PC-3 (cell line): ENCODE results near the gene ZNF84. TPM values are rescaled to one million over a fixed set of nuclear protein-coding genes. Genes with fewer than 3 reads are reported as not detected.

Experiments
- ATAC-seq: fragments of 200-7000 bp; cut with Tn5 transposase; 2 replicates; pipeline ENCODE4 v1.9.1; 2020; ENCODE audit warnings: mild to moderate bottlenecking, moderate library complexity
- BruUV-seq: library from RNA; stranded (reverse); fragments of 400-500 nt; replicated peaks from 2 replicates; lab custom pipeline; 2021; lab: Mats Ljungman, UMichigan
- CTCF ChIA-PET: fragments of 300-600 bp; sonication (Branson Sonifier 250); formaldehyde crosslinking; loops from one replicate; lab custom pipeline; 2022; ENCODE audit warnings: antibody characterized with exemption; lab: Charles Lee
- POLR2A ChIA-PET: fragments of 300-600 bp; sonication (Branson Sonifier 250); formaldehyde crosslinking; loops from one replicate; lab custom pipeline; 2022; ENCODE audit warnings: antibody characterized with exemption; ENCODE audit not compliant: unreplicated experiment; lab: Charles Lee
- DNase-seq: peaks from one replicate; pipeline ENCODE4 v3.0.0-alpha.2; 2015
- H2AFZ ChIP-seq: fragments of 300-600 bp; sonication (generic); 2 replicates; pipeline ENCODE4 v1.6.0; 2016; ENCODE audit warnings: antibody characterized with exemption, low read length
- H3F3A ChIP-seq: fragments of 300-600 bp; sonication (generic); one replicate; pipeline ENCODE4 v1.6.0; 2017; ENCODE audit warnings: antibody characterized with exemption, low read length, control low read depth, mild to moderate bottlenecking; ENCODE audit not compliant: unreplicated experiment
- H3K27ac ChIP-seq: fragments of 300-600 bp; sonication (generic); 2 replicates; pipeline ENCODE4 v1.5.1; 2016; ENCODE audit warnings: mild to moderate bottlenecking, low read length
- H3K27me3 ChIP-seq: fragments of 300-600 bp; sonication (generic); 2 replicates; pipeline ENCODE4 v1.6.1; 2016; ENCODE audit warnings: low read length, mixed read lengths
- H3K36me3 ChIP-seq: fragments of 300-600 bp; sonication (generic); 2 replicates; pipeline ENCODE4 v1.6.1; 2016; ENCODE audit warnings: low read depth, mixed run types, low read length, mixed read lengths
- H3K4me1 ChIP-seq: fragments of 300-600 bp; sonication (generic); 2 replicates; pipeline ENCODE4 v1.5.1; 2016; ENCODE audit warnings: low read length; ENCODE audit not compliant: insufficient read depth
- H3K4me2 ChIP-seq: fragments of 300-600 bp; sonication (generic); 2 replicates; pipeline ENCODE4 v1.6.0; 2016; ENCODE audit warnings: low read length
- H3K4me3 ChIP-seq: fragments of 300-600 bp; sonication (generic); 2 replicates; pipeline ENCODE4 v1.5.1; 2016; ENCODE audit warnings: mild to moderate bottlenecking, low read length, mixed read lengths
- H3K79me2 ChIP-seq: fragments of 300-600 bp; sonication (generic); 2 replicates; pipeline ENCODE4 v1.6.1; 2017; ENCODE audit warnings: low read length, mixed read lengths
- H3K9ac ChIP-seq: fragments of 300-600 bp; sonication (generic); 2 replicates; pipeline ENCODE4 v1.6.0; 2016; ENCODE audit warnings: mild to moderate bottlenecking, low read length
- H3K9me2 ChIP-seq: fragments of 300-600 bp; sonication (generic); replicated peaks from 2 replicates; pipeline ENCODE4 v1.6.1; 2016; ENCODE audit warnings: mixed run types, low read length, mixed read lengths
- H3K9me3 ChIP-seq: fragments of 300-600 bp; sonication (generic); 2 replicates; pipeline ENCODE4 v1.6.1; 2016; ENCODE audit warnings: low read length, mixed read lengths
- H4K20me1 ChIP-seq: fragments of 300-600 bp; sonication (generic); 2 replicates; pipeline ENCODE4 v1.6.1; 2016; ENCODE audit warnings: low read length, mixed read lengths
- CTCF ChIP-seq: fragments of 300-600 bp; sonication (generic); conservative IDR thresholded peaks from 2 replicates; pipeline ENCODE4 v1.5.1; 2017; ENCODE audit warnings: antibody characterized with exemption, low read depth, mild to moderate bottlenecking, low read length
- EZH2 ChIP-seq: fragments of 300-600 bp; sonication (generic); IDR thresholded peaks from one replicate; pipeline ENCODE4 v1.6.1; 2017; ENCODE audit warnings: antibody characterized with exemption, mild to moderate bottlenecking, low read length; ENCODE audit not compliant: unreplicated experiment
- EZH2phosphoT487 ChIP-seq: fragments of 300-600 bp; sonication (generic); IDR thresholded peaks from 2 replicates; pipeline ENCODE4 v1.6.1; 2018; ENCODE audit warnings: mild to moderate bottlenecking, antibody characterized with exemption, low read length, borderline replicate concordance
- intact Hi-C: fragments of 100-400 bp; cut with micrococcal nuclease; formaldehyde crosslinking; loops from 2 replicates; pipeline ENCODE4 v1.9.0; 2023
- total RNA-seq: library from RNA; depleted of rRNA; stranded (reverse); fragments of >200 nt; gene quantifications from 2 replicates; pipeline ENCODE4 v1.2.3, GENCODE V29; 2014

ZNF84 gene
- total RNA-seq, 1 experiment from 2014 or later, result 3.2 TPM

GRCh38 chr12:133010657-133011297 lies 26.5 kb upstream of the ZNF84 start:
- CTCF ChIA-PET, result no interaction called here
- Histone ChIP-seq H3K36me3 (peaks cover 88% of the 10 kb centered on the region), H3K4me3 (no peak overlapping the region; the same call in 1 of the 2 replicates)

GRCh38 chr12:133023566-133023965 lies 13.7 kb upstream of the ZNF84 start:
- no peaks in the 10 kb centered on the region for H4K20me1 ChIP-seq
- H2AFZ ChIP-seq, result no peak overlapping the region
- ChIA-PET CTCF (no interaction called here), POLR2A (no interaction called here)
- no peaks in the 10 kb centered on the region for H3K9me2 ChIP-seq
- H3K36me3 ChIP-seq, result peaks cover 10% of the 10 kb centered on the region; the same call in 1 of the 2 replicates
- no peaks in the 10 kb centered on the region for H3K79me2 ChIP-seq
- no peaks in the 10 kb centered on the region for H3K4me1 ChIP-seq
- no peak overlapping the region for H3K4me3 ChIP-seq
- H3K4me2 ChIP-seq, result no peak overlapping the region
- no peaks in the 10 kb centered on the region for H3K9me3 ChIP-seq
- intact Hi-C loops, result no loop called here
- TF ChIP-seq CTCF, result no peak
- H3K27me3 ChIP-seq, result no peaks in the 10 kb centered on the region
- ATAC-seq (no peak), DNase-seq (peak; percentile 13)
- BruUV-seq, result no TSS peak
- no peaks in the 10 kb centered on the region for H3F3A ChIP-seq
- H3K9ac ChIP-seq, result no peak overlapping the region
- H3K27ac ChIP-seq, result no peak overlapping the region

More at GRCh38 chr12:133010657-133011297, 26.5 kb upstream of the ZNF84 start:
- Histone ChIP-seq H3K27ac (no peak overlapping the region), H3K9ac (no peak overlapping the region), H4K20me1 (no peaks in the 10 kb centered on the region), H3K4me2 (no peak overlapping the region), H2AFZ (no peak overlapping the region), H3K79me2 (0 out of 2 replicates have a peak, but pooled peaks cover 4% of the 10 kb centered on the region), H3K4me1 (no peaks in the 10 kb centered on the region), H3K9me3 (peaks cover 48% of the 10 kb centered on the region), H3F3A (no peaks in the 10 kb centered on the region), H3K9me2 (no peaks in the 10 kb centered on the region), H3K27me3 (no peaks in the 10 kb centered on the region)
- ATAC-seq (no peak), DNase-seq (no peak)
- BruUV-seq, result no TSS peak
- POLR2A ChIA-PET, result no interaction called here
- intact Hi-C loops, result no loop called here
- TF ChIP-seq EZH2 (no peak), CTCF (no peak), EZH2phosphoT487 (no peak)

- ChIA-PET CTCF (no interaction called here), POLR2A (no interaction called here)
- H3K9me3 ChIP-seq, result 0 out of 2 replicates have a peak, but pooled peaks cover 3% of the 10 kb centered on the region
- no peak for TF ChIP-seq EZH2
- no peak for TF ChIP-seq EZH2phosphoT487
- H3K9ac ChIP-seq, result no peak overlapping the region
- no peaks in the 10 kb centered on the region for H3K27me3 ChIP-seq
- no peaks in the 10 kb centered on the region for H3K4me1 ChIP-seq
- H2AFZ ChIP-seq, result no peak overlapping the region
- H3F3A ChIP-seq, result no peaks in the 10 kb centered on the region
- intact Hi-C loops, result no loop called here
- DNase-seq (no peak), ATAC-seq (no peak)
- H3K27ac ChIP-seq, result no peak overlapping the region
- no peak overlapping the region for H3K4me2 ChIP-seq
- no peak overlapping the region for H3K4me3 ChIP-seq
- 0 out of 2 replicates have a peak, but pooled peaks cover 7% of the 10 kb centered on the region for H3K36me3 ChIP-seq
- no peaks in the 10 kb centered on the region for H4K20me1 ChIP-seq
- BruUV-seq, result no TSS peak
- H3K9me2 ChIP-seq, result no peaks in the 10 kb centered on the region
- no peaks in the 10 kb centered on the region for H3K79me2 ChIP-seq
These were observed 10.3 kb upstream of the ZNF84 start for GRCh38 chr12:133026996-133027395.
